HEK293 (cell line): ENCODE measurements around the gene PLEKHA7.
A peak's percentile ranks its signal among the peaks of the same experiment; 100 is the strongest.

ENCODE experiments used
- BCL11B ChIP-seq: fragments of 450-650 bp; formaldehyde crosslinking; IDR thresholded peaks from 2 replicates; pipeline ENCODE4 v1.5.1; 2016; ENCODE audit warnings: low read depth, missing biosample characterization, missing genetic modification characterization
- KLF8 ChIP-seq: fragments of 450-650 bp; formaldehyde crosslinking; IDR thresholded peaks from 2 replicates; pipeline ENCODE4 v1.5.1; 2016; ENCODE audit warnings: missing biosample characterization, missing genetic modification characterization
- REST ChIP-seq: fragments of 450-650 bp; formaldehyde crosslinking; IDR thresholded peaks from 2 replicates; pipeline ENCODE4 v1.5.1; 2016; ENCODE audit warnings: missing biosample characterization, missing genetic modification characterization
- SETDB1 ChIP-seq: IDR thresholded peaks from one replicate; pipeline ENCODE4 v1.6.1; 2017; ENCODE audit warnings: mild to moderate bottlenecking, low read length, moderate library complexity, mixed read lengths; ENCODE audit not compliant: insufficient read length
- TRIM28 ChIP-seq: IDR thresholded peaks from 2 replicates; pipeline ENCODE4 v1.6.1; 2011; ENCODE audit warnings: low read length, control low read depth, borderline replicate concordance
- ZBTB10 ChIP-seq: fragments of 450-650 bp; formaldehyde crosslinking; IDR thresholded peaks from 2 replicates; pipeline ENCODE4 v1.5.1; 2016; ENCODE audit warnings: missing biosample characterization, missing genetic modification characterization
- ZBTB17 ChIP-seq: fragments of 450-650 bp; formaldehyde crosslinking; IDR thresholded peaks from 2 replicates; pipeline ENCODE4 v1.5.1; 2016; ENCODE audit warnings: missing biosample characterization, missing genetic modification characterization
- ZBTB20 ChIP-seq: fragments of 450-650 bp; formaldehyde crosslinking; IDR thresholded peaks from 2 replicates; pipeline ENCODE4 v1.5.1; 2016; ENCODE audit warnings: missing biosample characterization, missing genetic modification characterization
- ZBTB21 ChIP-seq: fragments of 450-650 bp; formaldehyde crosslinking; IDR thresholded peaks from 2 replicates; pipeline ENCODE4 v1.5.1; 2017; ENCODE audit warnings: missing biosample characterization, missing genetic modification characterization
- ZNF112 ChIP-seq: fragments of 450-650 bp; formaldehyde crosslinking; IDR thresholded peaks from 2 replicates; pipeline ENCODE4 v1.5.0; 2017; ENCODE audit warnings: missing biosample characterization, missing genetic modification characterization
- ZNF138 ChIP-seq: fragments of 450-650 bp; formaldehyde crosslinking; IDR thresholded peaks from 2 replicates; pipeline ENCODE4 v1.5.1; 2016; ENCODE audit warnings: missing biosample characterization, missing genetic modification characterization, borderline replicate concordance
- ZNF175 ChIP-seq: fragments of 450-650 bp; formaldehyde crosslinking; IDR thresholded peaks from 2 replicates; pipeline ENCODE4 v1.5.1; 2016; ENCODE audit warnings: missing biosample characterization, missing genetic modification characterization
- ZNF184 ChIP-seq: fragments of 450-650 bp; IDR thresholded peaks from 2 replicates; pipeline ENCODE4 v1.5.1; 2018; ENCODE audit warnings: missing biosample characterization, mild to moderate bottlenecking, missing genetic modification characterization
- ZNF214 ChIP-seq: fragments of 450-650 bp; formaldehyde crosslinking; IDR thresholded peaks from 2 replicates; pipeline ENCODE4 v1.5.1; 2017; ENCODE audit warnings: missing biosample characterization, mild to moderate bottlenecking, missing genetic modification characterization, borderline replicate concordance
- ZNF221 ChIP-seq: fragments of 450-650 bp; formaldehyde crosslinking; IDR thresholded peaks from 2 replicates; pipeline ENCODE4 v1.5.1; 2017; ENCODE audit warnings: missing biosample characterization, missing genetic modification characterization, borderline replicate concordance
- ZNF23 ChIP-seq: fragments of 450-650 bp; formaldehyde crosslinking; IDR thresholded peaks from 2 replicates; pipeline ENCODE4 v1.5.1; 2016; ENCODE audit warnings: missing biosample characterization, missing genetic modification characterization, borderline replicate concordance
- ZNF248 ChIP-seq: fragments of 450-650 bp; formaldehyde crosslinking; IDR thresholded peaks from 2 replicates; pipeline ENCODE4 v1.5.1; 2017; ENCODE audit warnings: missing biosample characterization, missing genetic modification characterization
- ZNF311 ChIP-seq: fragments of 450-650 bp; formaldehyde crosslinking; IDR thresholded peaks from 2 replicates; pipeline ENCODE4 v1.5.1; 2017; ENCODE audit warnings: missing biosample characterization, missing genetic modification characterization, borderline replicate concordance
- ZNF354C ChIP-seq: fragments of 450-650 bp; formaldehyde crosslinking; IDR thresholded peaks from 2 replicates; pipeline ENCODE4 v1.5.1; 2016; ENCODE audit warnings: missing biosample characterization, missing genetic modification characterization, low read depth, borderline replicate concordance
- ZNF37A ChIP-seq: fragments of 450-650 bp; IDR thresholded peaks from 2 replicates; pipeline ENCODE4 v1.5.1; 2018; ENCODE audit warnings: missing biosample characterization, missing genetic modification characterization
- ZNF416 ChIP-seq: fragments of 450-650 bp; formaldehyde crosslinking; IDR thresholded peaks from 2 replicates; pipeline ENCODE4 v1.5.1; 2016; ENCODE audit warnings: missing biosample characterization, missing genetic modification characterization
- ZNF423 ChIP-seq: fragments of 450-650 bp; formaldehyde crosslinking; IDR thresholded peaks from 2 replicates; pipeline ENCODE4 v1.5.1; 2016; ENCODE audit warnings: missing biosample characterization, missing genetic modification characterization
- ZNF449 ChIP-seq: fragments of 450-650 bp; formaldehyde crosslinking; IDR thresholded peaks from 2 replicates; pipeline ENCODE4 v1.5.1; 2017; ENCODE audit warnings: missing biosample characterization, mild to moderate bottlenecking, missing genetic modification characterization, moderate library complexity
- ZNF510 ChIP-seq: fragments of 450-650 bp; formaldehyde crosslinking; IDR thresholded peaks from 2 replicates; pipeline ENCODE4 v1.5.1; 2018; ENCODE audit warnings: mild to moderate bottlenecking, missing genetic modification characterization, missing biosample characterization; ENCODE audit not compliant: insufficient replicate concordance
- ZNF548 ChIP-seq: fragments of 450-650 bp; formaldehyde crosslinking; IDR thresholded peaks from 2 replicates; pipeline ENCODE4 v1.5.1; 2016; ENCODE audit warnings: missing biosample characterization, missing genetic modification characterization
- ZNF560 ChIP-seq: fragments of 450-650 bp; formaldehyde crosslinking; IDR thresholded peaks from 2 replicates; pipeline ENCODE4 v1.5.1; 2017; ENCODE audit warnings: missing biosample characterization, missing genetic modification characterization, borderline replicate concordance
- ZNF600 ChIP-seq: fragments of 450-650 bp; formaldehyde crosslinking; IDR thresholded peaks from 2 replicates; pipeline ENCODE4 v1.5.1; 2016; ENCODE audit warnings: missing biosample characterization, missing genetic modification characterization
- ZNF626 ChIP-seq: fragments of 450-650 bp; sonication (Bioruptor Pico); formaldehyde crosslinking; IDR thresholded peaks from 2 replicates; pipeline ENCODE4 v1.5.1; 2018; ENCODE audit warnings: missing biosample characterization, missing genetic modification characterization, inconsistent platforms
- ZNF629 ChIP-seq: fragments of 450-650 bp; formaldehyde crosslinking; IDR thresholded peaks from 2 replicates; pipeline ENCODE4 v1.5.1; 2017; ENCODE audit warnings: missing biosample characterization, missing genetic modification characterization
- ZNF639 ChIP-seq: fragments of 450-650 bp; formaldehyde crosslinking; IDR thresholded peaks from 2 replicates; pipeline ENCODE4 v1.5.1; 2016; ENCODE audit warnings: missing biosample characterization, missing genetic modification characterization
- ZNF677 ChIP-seq: fragments of 450-650 bp; IDR thresholded peaks from 2 replicates; pipeline ENCODE4 v1.5.0; 2018; ENCODE audit warnings: missing biosample characterization, mild to moderate bottlenecking, missing genetic modification characterization, moderate library complexity
- ZNF707 ChIP-seq: fragments of 450-650 bp; formaldehyde crosslinking; IDR thresholded peaks from 2 replicates; pipeline ENCODE4 v1.5.1; 2016; ENCODE audit warnings: missing biosample characterization, missing genetic modification characterization

PLEKHA7 gene

GRCh38 chr11:16788141-16789062 is 225.8 kb downstream of the PLEKHA7 start (continued):
- no peak for TF ChIP-seq ZNF416 (tag by site-specific recombination)
- no peak for TF ChIP-seq ZNF449
- TF ChIP-seq ZNF214 (tag by site-specific recombination), result no peak
- no peak for TF ChIP-seq BCL11B (tag by site-specific recombination)
- TF ChIP-seq ZNF560 (tag by site-specific recombination), result no peak
- no peak for TF ChIP-seq ZBTB20 (tag by site-specific recombination)
- no peak for TF ChIP-seq ZNF707 (tag by site-specific recombination)
- no peak for TF ChIP-seq ZNF138 (tag by site-specific recombination)
- no peak for TF ChIP-seq ZNF37A (tag by site-specific recombination)
- no peak for TF ChIP-seq ZNF248 (tag by site-specific recombination)
- TF ChIP-seq ZBTB17 (tag by site-specific recombination), result no peak
- 0 out of 2 replicates have a peak, but pooled peaks have one; percentile 45 for TF ChIP-seq ZNF639 (tag by site-specific recombination)
- TF ChIP-seq ZNF354C (tag by site-specific recombination), result no peak
- TF ChIP-seq ZNF23 (tag by site-specific recombination), result no peak
- TF ChIP-seq ZNF677 (tag by site-specific recombination), result no peak
- TF ChIP-seq ZBTB21 (tag by site-specific recombination), result no peak
- no peak for TF ChIP-seq ZNF184 (tag by site-specific recombination)
- no peak for TF ChIP-seq ZNF221
- TF ChIP-seq TRIM28, result no peak
- no peak for TF ChIP-seq ZNF175
- TF ChIP-seq ZNF600 (tag by site-specific recombination), result no peak
- TF ChIP-seq REST (tag by site-specific recombination), result no peak
- TF ChIP-seq ZNF311 (tag by site-specific recombination), result no peak
- no peak for TF ChIP-seq ZNF548
- no peak for TF ChIP-seq ZBTB10 (tag by site-specific recombination)
- TF ChIP-seq ZNF423 (tag by site-specific recombination), result no peak
- no peak for TF ChIP-seq ZNF112 (tag by site-specific recombination)
- TF ChIP-seq SETDB1, result no peak
- no peak for TF ChIP-seq ZNF626 (tag by site-specific recombination)
- TF ChIP-seq ZNF510, result no peak
- peak; percentile 40; the same call in 1 of the 2 replicates for TF ChIP-seq ZNF629 (tag by site-specific recombination)
- no peak for TF ChIP-seq KLF8 (tag by site-specific recombination)
